Amygdala (tissue), 56 donors: ENCODE data around the gene TNS3.

Source experiments
- DNase-seq, 56 donors: peaks; one replicate each; lab custom pipeline; 2025; lab: John Stamatoyannopoulos, UW

TNS3 gene

DNA sequence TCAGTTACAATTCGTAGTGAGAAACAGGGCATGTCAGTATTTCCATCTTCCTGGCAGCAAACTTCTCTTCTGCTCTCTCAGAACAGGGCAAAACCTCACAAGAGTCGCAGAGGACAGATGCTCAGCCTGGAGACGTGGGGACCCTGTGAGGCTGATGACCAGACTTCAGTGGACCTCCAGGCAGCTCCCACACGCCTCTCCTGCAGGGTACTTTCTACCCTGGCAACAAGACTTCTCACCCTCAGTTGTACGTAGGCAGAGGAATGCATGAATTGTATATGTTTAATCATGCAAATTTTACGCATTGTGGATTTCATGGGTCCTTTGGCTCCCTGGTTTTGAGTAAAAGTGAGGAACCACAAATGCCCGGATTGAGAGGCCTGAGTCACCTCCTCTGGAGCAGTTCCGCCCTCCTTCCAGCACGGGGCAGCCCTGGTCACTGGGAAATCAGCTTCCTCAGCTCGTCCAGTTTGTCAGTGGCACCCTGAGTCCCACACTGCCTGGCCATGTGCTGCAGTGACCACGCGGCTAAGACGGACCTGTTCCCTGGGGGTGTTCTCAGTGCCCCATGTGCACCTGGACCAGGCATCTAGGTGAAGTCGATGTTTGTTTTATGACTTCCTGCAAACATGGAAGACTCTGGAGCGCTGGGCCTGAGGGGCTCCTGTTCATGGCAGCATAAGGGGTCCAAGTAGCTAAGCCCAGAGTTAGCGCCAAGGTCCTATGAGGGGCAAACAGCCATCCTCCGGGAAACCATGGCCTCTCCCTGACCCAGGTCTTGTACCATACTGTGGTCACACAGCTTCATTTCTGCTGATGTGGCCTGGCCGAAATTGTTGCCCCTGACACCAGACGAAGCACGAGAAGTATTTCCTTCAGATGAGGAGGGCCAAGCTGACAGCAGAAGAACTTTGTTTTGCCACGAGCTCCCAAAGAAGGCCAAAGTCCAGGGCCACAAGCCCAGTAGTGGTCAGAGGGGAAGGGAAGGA lies 165.1 kb downstream of the TNS3 start:
- no peak for DNase-seq

DNA sequence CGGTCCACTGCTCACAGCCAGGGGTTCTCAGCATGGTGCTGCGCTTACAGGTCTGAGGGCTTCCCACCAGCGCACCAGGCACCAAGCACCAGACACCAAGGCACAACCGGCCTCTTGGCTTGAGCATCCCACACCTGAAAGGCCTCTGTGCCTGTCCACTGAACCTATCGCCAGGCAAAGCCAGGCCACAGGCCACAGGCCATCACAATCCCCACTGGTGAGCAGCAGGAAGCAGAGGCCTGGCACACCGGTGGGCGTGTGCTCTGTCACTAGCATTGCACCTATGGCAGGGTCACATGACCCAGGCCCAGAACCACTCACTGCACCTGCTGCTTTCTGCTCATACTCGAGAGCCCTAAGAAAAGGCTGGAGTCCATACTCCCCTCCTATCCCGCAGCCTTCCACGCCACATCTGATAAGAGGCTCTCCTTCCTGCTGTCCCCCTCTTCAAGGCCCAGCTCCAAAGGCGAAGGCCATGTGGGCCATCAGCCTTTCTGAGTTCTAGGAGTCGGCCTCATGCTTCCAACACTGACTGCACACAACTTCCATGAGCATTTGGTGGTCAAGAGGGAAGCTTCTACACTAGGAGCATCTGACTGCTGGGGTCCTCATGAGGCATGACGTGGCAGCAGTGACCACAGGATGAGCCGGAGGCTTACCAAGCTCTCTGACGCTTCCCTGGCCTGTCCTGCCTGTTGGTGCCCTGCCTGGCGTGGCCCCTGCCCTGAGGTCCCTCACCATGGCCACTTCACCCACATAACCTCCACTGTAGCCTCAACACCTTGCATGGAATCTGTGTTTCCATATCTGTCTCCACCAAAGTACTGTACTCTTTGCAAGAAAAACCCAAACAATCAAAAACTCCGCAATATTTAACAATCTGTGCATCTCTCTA lies 166.3 kb downstream of the TNS3 start:
- DNase-seq, result no peak

DNA sequence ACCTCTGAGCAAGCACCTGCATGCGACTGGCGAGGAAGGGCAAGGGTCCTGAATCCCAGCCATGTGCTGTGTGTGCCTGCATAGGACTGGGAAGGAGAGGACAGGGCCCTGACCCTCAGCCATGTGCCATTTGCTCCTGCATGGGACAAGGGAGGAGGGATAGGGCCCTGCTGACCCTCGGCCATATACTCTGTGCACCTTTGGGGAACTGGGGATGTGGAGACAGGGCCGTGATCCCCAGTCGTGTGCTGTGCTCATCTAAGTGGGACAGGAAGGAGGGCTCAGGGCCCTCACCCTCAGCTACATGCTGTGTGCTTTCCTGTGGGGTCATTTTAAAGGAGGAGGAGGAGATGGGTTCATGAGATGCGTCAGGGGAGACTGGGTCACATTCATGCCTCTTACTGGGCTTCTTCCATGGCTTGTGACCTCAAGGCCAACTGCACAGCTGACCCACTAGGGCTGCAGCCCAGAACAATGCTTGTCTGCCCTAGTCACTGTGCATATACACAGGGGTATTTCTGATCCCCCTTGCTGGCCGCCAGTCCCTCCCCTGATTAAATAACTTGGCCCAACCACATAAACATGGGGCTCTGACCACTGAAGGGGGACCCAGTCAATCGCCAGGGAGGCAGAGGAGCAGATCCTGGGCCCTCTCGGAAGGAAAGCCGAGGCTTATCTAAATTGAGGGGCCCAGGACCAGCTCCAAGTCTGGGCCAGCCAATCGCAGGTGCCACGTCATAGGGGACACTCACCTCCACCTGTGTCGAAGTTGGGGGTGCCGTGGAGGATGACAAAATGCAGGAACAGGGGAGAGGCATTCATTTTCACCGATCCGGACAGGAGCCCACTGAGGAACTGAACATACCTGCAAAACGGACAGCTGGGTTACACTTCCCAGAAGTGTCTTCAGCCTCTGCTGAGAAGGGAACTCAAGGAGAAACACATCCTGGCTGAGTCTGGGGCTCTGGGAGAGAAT lies 167.3 kb downstream of the TNS3 start:
- DNase-seq, result no peak

DNA sequence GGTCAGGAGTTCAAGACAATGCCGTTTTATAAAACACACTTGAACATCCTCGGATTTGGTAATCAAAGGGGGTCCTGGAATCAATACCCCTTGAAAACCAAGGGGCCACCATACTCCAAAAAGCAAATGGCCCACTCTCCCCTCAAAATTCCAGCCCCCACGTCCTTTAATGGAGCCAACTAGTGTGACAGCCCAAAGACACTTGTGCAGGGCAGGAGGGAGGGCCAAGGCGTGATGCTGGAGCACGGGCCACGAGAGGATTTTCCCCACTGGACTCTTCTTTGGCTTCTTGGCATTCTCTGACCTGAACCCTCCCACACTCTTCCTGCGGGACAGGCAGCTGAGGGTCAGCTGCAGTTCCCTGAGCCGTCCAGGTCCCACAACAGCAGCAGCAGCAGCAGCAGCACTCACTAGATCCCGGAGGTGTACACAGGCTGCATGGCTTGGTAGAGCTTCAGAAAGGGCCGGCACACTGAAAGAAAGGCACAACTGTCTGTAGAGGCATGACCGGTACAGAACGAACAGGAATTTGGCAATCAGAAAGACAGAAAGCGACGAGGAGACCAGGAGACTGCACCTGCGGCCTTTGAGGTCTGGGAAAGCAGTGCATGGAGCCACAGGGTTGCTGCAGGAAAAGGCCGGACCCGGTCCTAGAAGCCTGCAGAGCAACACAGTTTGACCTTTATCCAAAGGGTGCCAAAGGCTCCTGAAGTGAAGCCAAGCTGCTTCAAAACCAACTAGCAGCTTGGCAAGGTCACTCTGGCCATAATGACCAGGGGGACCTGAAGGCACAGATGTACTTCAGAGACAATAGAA lies 168.2 kb downstream of the TNS3 start:
- DNase-seq, result no peak

DNA sequence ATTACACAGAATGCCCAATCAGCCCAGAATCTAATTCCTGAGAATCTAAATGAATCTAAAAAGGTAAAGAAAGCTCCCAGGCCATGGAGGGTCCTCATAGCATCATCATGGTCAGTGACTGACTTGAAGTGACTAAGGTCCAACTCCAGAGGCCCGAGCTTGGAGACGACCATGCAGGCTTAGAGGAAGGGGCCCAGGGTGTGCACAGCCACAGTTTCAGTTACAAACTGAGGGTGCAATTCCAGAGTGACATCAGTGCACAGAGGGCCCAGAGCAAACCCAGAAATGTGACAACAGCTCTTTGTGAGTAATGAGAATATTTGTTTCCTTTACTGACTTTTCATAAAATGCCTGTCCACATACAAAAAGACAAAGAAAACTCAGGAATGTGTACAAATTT lies 170.0 kb downstream of the TNS3 start:
- DNase-seq, result no peak

DNA sequence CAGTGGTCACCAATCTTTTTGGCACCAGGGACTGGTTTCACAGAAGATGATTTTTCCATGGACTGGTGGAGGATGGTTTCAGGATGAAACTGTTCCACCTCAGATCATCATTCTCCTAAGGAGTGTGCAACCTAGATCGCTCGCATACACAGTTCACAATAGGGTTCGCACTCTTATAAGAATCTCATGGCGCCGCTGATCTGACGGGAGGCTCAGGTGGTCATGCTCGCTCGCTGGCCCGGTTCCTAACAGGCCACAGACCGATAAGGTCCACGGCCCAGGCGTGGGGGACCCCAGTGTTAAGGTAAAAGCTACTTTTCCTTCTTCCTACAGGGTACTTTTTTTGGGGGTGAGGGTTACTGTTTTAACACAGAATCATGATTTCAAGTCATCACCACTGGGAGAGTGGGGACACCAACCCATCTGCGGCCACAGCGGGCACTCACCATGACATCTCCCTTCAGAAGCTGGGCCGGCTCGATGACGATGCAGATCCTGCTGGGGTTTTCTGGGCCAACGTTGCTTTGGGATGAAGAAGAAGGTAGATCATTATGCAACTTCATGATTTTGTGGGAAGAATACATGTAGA lies 170.5 kb downstream of the TNS3 start:
- no peak for DNase-seq

DNA sequence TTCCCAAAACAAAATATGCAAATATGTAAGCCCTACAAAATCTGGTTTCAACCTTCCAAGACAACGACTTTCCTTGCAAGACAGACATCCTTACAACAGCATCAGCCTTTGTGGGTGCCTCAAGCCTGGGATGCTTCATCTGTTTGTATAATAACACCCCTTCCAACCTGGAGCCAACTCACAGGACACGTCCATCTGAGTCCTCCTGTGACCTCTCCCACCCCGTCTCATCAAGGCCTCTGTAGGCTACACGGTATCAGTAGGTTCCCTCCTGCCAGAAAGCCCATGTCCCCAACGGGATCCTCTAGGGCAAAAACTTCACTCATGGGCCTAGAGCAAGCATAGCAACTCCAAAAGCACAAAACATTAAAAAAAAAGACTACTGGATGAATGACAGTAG lies 173.2 kb downstream of the TNS3 start:
- DNase-seq, result no peak

DNA sequence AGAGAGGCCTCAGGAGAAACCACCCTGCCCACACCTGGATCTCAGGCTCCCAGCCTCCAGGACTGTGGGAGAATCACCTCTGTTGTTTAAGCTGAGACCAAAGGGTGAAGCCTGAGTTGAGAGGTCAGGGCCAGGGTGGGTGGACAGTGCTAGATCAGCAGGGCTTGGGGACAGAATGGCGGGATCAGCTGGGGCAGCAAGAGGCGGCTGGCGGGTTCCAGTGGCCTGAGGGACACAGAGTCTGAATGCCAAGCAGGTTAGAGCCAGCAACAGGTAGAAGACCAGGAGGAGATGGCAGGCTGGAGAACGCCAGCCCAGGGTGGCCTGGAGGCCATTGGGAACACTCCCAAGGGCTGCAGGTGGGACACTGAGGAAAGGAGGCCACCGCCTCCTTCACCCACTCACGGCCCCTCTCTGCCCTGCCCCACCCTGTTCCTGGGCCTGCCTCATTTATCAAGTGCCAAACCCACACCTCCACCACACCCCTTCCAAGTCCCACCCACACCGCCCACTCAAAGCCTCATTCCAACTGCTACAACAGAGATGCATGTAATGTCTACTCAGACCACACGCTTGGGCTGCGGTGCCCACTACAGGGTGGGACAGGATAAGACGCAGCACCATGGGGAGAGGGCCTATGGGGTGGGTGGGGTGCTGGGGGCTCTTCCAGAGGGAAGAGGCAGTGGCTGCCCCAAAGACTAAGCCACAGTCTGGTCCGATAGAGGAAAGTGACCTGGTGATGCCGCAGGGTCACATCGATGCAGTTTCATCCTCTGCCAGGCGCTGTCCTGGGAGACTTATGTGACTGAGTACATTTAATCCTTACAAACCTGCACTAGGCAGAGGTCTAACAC lies 173.9 kb downstream of the TNS3 start:
- DNase-seq, result no peak

DNA sequence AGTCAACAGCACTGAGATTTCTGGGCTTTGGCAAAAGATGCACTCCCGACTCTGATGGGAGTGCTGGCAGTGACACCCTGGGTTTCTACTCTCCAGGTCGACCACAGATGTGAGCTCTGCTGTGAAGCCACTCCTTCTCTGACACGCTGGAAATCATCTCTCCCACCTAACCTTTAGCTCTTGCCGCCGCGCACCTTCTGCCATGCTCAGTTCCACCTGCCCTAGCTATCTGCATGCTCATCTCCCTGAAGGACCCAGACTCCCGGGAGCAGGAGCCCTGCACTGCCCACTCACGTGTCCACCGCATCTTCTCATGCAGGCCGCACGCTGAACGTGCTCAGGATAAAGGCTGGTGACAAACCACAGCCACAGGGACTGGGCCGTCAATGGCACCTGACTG lies 174.8 kb downstream of the TNS3 start:
- DNase-seq, result no peak

DNA sequence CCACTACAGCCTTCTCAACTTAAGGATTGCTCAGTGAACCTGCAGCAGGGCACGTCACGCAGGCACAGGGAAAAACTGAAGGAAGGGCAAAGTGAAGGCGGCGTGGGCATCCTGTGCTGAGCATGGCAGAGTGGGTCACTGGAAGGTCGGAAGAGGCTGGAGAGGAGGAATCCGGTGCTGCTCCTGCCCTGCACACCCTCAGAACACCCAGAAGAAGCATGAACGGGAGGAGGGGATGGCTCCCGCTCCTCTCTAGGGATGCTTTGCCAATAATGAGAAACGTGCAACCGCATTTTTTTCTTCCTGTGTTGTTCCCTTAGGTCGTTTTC lies 175.1 kb downstream of the TNS3 start:
- DNase-seq, result no peak

DNA sequence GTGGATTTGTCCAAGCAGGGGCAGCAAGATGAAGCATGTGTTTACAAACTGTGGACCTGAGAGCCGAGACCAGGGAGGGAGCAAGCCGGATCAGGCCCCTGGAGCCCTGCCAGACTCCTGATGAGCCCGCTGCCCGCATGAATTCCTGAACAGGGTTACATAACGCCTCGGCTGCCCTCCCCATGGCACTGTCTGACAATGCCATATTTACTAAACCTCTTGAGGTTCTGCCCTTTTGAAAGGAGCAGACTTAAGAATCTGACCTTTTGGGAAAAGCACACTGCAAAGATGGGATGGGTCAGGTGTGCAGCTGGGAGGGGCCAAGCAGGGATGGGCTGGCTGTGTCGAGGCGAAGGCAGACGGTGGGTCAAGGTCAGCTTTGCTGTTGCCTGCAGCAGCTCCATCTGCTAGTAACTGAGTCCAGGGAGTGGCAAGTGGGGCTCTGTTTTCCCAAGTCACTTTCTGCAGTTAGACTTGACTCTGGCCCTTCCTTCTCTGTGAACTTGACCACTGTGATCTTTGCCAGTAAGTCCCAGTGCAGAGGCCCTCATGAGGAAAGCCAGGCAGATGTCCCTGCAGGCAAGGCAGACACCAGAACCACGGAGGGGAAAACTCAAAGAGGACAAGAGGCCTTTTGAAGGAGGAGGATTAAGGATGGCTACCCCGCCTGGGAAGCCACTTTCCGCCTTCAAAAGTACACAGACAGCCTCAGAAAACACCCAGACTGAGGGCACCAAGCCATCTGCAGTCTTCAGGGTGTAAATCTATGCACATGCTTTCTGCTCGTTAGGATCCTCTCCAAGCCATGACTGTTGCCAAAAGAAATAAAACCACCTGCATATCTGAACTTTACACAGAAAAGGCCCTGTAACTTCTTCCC lies 175.8 kb downstream of the TNS3 start:
- peak in 14 of 56 donors; percentile 8 to 46 (median 28) for DNase-seq

DNA sequence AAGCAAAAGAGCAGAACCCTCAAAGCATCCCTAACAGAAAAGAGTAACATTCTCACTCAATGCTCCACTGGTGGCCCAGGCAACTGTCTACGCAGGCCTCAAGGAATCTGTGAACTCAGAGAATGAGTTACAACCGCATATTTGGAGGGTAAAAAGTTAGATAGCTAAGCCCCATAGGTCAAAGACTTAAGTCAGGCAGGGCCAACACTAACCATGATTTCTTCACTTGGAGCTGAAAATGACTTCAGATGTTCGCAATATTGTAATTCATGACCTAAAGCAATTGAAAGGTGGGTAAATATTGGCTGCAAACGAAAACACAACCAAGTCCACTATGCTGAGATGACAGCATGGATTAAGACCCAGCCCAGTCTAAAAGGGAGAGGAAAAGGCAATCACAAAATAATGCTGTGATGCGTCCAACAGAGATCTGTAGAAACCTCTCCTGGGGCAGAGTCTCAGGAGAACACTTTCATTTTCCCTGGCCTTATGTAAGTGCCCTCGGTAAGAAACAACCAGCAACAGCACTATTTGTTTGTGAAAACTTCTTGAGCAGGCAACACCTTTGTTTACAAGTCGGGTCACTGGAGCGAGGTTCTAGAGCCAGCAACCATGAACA lies 176.5 kb downstream of the TNS3 start:
- DNase-seq, result no peak

DNA sequence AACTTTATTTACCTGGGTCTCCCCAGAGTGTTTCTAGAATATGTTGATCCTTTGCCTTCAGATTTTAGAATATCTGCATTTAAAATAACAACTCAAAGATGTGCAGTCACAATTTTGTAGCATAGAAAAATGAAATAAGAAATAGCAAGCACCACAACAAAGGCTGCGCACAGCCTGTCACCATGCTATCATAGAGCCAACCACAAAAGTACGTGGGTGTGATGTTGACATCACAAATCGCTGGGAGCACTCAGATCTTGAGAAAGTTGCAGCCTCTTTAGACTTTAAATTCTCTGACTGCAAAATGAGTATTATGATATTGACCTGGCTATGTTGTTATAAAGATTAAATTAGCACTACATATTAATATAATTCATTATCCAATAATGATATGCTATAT lies 177.9 kb downstream of the TNS3 start:
- DNase-seq, result no peak

DNA sequence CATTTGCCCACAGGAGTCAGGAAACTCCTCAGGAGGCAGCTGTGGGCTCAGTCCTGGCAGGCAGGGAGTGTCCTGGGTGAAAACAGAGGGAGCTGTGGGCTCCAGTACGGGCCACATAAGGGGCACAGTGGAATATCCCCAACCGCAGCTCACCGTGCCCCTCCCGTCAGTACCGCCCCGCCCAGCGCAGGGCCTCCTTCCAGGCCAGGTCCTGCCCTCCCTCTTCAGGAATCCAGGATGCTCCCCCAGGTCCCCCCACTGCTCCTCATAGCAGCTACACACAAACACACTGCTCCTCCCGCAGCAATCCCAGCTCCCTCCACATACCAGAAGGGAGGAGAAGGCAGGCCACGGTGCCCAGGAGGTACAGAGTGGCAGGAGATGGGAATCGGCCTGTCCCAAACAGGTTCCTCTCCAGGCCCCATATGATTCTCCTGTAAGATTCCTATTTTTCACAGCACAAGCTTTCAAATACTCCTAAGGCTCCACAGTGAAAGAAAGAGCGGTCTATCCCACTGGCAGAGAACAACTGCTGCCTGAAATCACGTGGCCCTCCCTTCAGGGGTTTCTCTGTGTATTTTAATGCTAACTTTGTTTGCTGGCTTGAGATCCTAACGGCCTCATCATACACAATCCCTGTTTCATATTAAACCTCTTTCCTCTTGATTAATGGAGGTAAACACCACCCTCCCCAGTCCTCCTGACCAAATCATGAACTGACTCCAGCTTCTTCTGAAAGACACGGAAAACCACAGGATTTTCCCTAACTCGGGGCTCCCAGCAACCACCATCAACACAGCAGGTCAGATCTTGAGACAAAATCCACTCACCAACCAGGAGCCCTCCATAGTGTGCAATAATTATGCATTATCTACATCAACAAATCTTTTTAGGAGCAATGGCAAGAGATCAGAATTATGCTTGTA lies 178.7 kb downstream of the TNS3 start:
- DNase-seq, result no peak
